ENCODE results near the gene GFRA1.
A peak's percentile ranks its signal among the peaks of the same experiment; 100 is the strongest.

GFRA1 gene

GRCh38 chr10:116272440-116273283 is at the start of gene GFRA1 (continued):
- TF ChIP-seq ZFP69B (tag by site-specific recombination; IDR thresholded peaks at IDR 0.05) (no peak), ZNF76 (tag by site-specific recombination; IDR thresholded peaks at IDR 0.05; ENCODE audit: borderline replicate concordance, low read depth) (no peak), ZSCAN5A (tag by site-specific recombination; IDR thresholded peaks at IDR 0.05) (no peak), GLIS2 (tag by site-specific recombination; IDR thresholded peaks at IDR 0.05) (peak; percentile 60), ZNF335 (tag by site-specific recombination; conservative IDR thresholded peaks at IDR 0.05) (peak; percentile 80), ZNF169 (tag by site-specific recombination; IDR thresholded peaks at IDR 0.05) (no peak), ZNF184 (tag by site-specific recombination; IDR thresholded peaks at IDR 0.05) (no peak), ZBTB17 (tag by site-specific recombination; IDR thresholded peaks at IDR 0.05) (no peak), ZNF792 (tag by site-specific recombination; IDR thresholded peaks at IDR 0.05) (no peak), INSM2 (tag by site-specific recombination; IDR thresholded peaks at IDR 0.05) (no peak), ZNF10 (tag by site-specific recombination; IDR thresholded peaks at IDR 0.05) (no peak), ZBTB10 (tag by site-specific recombination; IDR thresholded peaks at IDR 0.05) (0 out of 2 replicates have a peak, but pooled peaks have one; percentile 50), ZNF707 (tag by site-specific recombination; IDR thresholded peaks at IDR 0.05) (no peak), TCF7L2 (IDR thresholded peaks at IDR 0.05; ENCODE audit: borderline replicate concordance, low read depth, low read length) (no peak), YY1 (tag by site-specific recombination; IDR thresholded peaks at IDR 0.05) (no peak), ZNF654 (tag by site-specific recombination; IDR thresholded peaks at IDR 0.05; ENCODE audit: low read depth) (no peak), SP3 (tag by site-specific recombination; IDR thresholded peaks at IDR 0.05) (peak; percentile 24; the same call in 1 of the 2 replicates), ZNF777 (tag by site-specific recombination; IDR thresholded peaks at IDR 0.05; ENCODE audit: borderline replicate concordance) (0 out of 2 replicates have a peak, but pooled peaks have one; percentile 9), WT1 (tag by site-specific recombination; IDR thresholded peaks at IDR 0.05) (no peak), ZSCAN16 (tag by site-specific recombination; IDR thresholded peaks at IDR 0.05) (no peak), GFI1B (tag by site-specific recombination; IDR thresholded peaks at IDR 0.05) (no peak), SP2 (tag by site-specific recombination; IDR thresholded peaks at IDR 0.05) (0 out of 2 replicates have a peak, but pooled peaks have one; percentile 30), AEBP2 (tag by site-specific recombination; IDR thresholded peaks at IDR 0.05; ENCODE audit: borderline replicate concordance) (no peak), PRDM1 (tag by site-specific recombination; IDR thresholded peaks at IDR 0.05) (no peak), ZBTB1 (tag by site-specific recombination; IDR thresholded peaks at IDR 0.05) (no peak)

All from HEK293 (cell line).